Smooth muscle cell (in vitro differentiated cells): ENCODE measurements around the gene UBXN7. TPM values are rescaled to one million over a fixed set of nuclear protein-coding genes. Genes with fewer than 3 reads are reported as not detected.

Source experiments
- DNase-seq: peaks from one replicate; lab custom pipeline; 2025; ENCODE audit not compliant: unreplicated experiment; lab: John Stamatoyannopoulos, UW
- H2AFZ ChIP-seq: fragments of 200-600 bp; sonication (generic); 2 replicates; pipeline ENCODE4 v1.6.0; 2016; ENCODE audit warnings: antibody characterized with exemption, low read depth, mild to moderate bottlenecking
- H3F3A ChIP-seq: fragments of 200-600 bp; sonication (generic); 2 replicates; pipeline ENCODE4 v1.6.0; 2017; ENCODE audit warnings: antibody characterized with exemption, low read depth
- H3K27ac ChIP-seq: fragments of 200-600 bp; sonication (generic); 2 replicates; pipeline ENCODE4 v1.5.1; 2016; ENCODE audit warnings: low read depth, mild to moderate bottlenecking
- H3K27me3 ChIP-seq: fragments of 200-600 bp; sonication (generic); 2 replicates; pipeline ENCODE4 v1.6.1; 2016; ENCODE audit warnings: low read depth, mild to moderate bottlenecking
- H3K36me3 ChIP-seq: fragments of 200-600 bp; sonication (generic); 2 replicates; pipeline ENCODE4 v1.5.1; 2016; ENCODE audit warnings: low read depth
- H3K4me1 ChIP-seq: fragments of 200-600 bp; sonication (generic); 2 replicates; pipeline ENCODE4 v1.5.1; 2016; ENCODE audit warnings: low read depth
- H3K4me2 ChIP-seq: fragments of 200-600 bp; sonication (generic); 2 replicates; pipeline ENCODE4 v1.6.0; 2016; ENCODE audit warnings: mild to moderate bottlenecking
- H3K4me3 ChIP-seq: fragments of 200-600 bp; sonication (generic); 2 replicates; pipeline ENCODE4 v1.5.1; 2016; ENCODE audit warnings: mild to moderate bottlenecking
- H3K79me2 ChIP-seq: fragments of 200-600 bp; sonication (generic); 2 replicates; pipeline ENCODE4 v1.6.0; 2016; ENCODE audit warnings: low read depth, mild to moderate bottlenecking
- H3K9ac ChIP-seq: fragments of 200-600 bp; sonication (generic); 2 replicates; pipeline ENCODE4 v1.6.0; 2016; ENCODE audit warnings: low read depth
- H3K9me3 ChIP-seq: fragments of 200-600 bp; sonication (generic); replicated peaks from 2 replicates; pipeline ENCODE4 v1.5.1; 2016; ENCODE audit warnings: low read depth
- H4K20me1 ChIP-seq: fragments of 200-600 bp; sonication (generic); 2 replicates; pipeline ENCODE4 v1.6.0; 2016; ENCODE audit warnings: low read depth
- CTCF ChIP-seq: fragments of 200-600 bp; sonication (generic); IDR thresholded peaks from 2 replicates; pipeline ENCODE4 v1.5.1; 2017; ENCODE audit warnings: borderline replicate concordance, mild to moderate bottlenecking, antibody characterized with exemption; ENCODE audit not compliant: insufficient read depth, poor library complexity, severe bottlenecking
- WGBS: methylation state at CpG from one replicate; pipeline ENCODE4 v1.1.7; 2016; ENCODE audit warnings: low lambda C conversion rate; 5-methylcytosine and 5-hydroxymethylcytosine counted together
- polyA plus RNA-seq: library from polyadenylated mRNA; unstranded; fragments of >200 nt; fragmentation: Nextera tagmentation; extraction: Ambion mirVana; gene quantifications from 2 replicates; pipeline ENCODE4 v1.2.1, GENCODE V29; 2016
- small RNA-seq: library from RNA; depleted of rRNA; stranded (forward); fragments of <200 nt; gene quantifications from one replicate; pipeline ENCODE3, GENCODE V24; 2014
- total RNA-seq: library from RNA; depleted of rRNA; stranded (reverse); fragments of >200 nt; gene quantifications from 2 replicates; pipeline ENCODE4 v1.2.3, GENCODE V29; 2014

The UBXN7 gene
- total and polyA plus RNA-seq, 2 experiments from 2014 or later, result 26.7 to 32.2 TPM

DNA sequence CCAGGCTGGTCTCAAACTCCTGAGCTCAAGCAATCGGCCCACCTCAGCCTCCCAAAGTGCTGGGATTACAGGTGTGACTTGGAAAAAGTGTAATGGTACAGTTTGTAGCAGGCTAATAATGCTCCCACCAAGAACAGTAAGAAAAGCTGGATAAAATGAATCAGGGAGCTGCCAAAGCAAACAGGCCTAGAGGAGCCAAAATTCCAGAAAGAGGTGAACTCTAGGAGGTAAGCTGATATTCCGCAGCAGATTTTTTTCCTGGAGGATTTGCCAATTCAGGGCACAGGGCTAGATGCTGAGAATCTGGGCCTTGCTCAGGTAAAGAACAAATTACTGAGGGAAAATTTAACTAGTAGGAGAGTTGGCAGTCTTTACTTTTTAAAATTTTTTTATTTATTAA lies 133.7 kb downstream of the UBXN7 start:
- H3K4me3 ChIP-seq, result no peak overlapping the region
- TF ChIP-seq CTCF, result no peak
- no peak overlapping the region for H3K9ac ChIP-seq
- no peak for DNase-seq
- no peaks in the 10 kb centered on the region for H3K9me3 ChIP-seq
- no peak overlapping the region for H3K27ac ChIP-seq
- no peaks in the 10 kb centered on the region for H4K20me1 ChIP-seq
- H3K36me3 ChIP-seq, result no peaks in the 10 kb centered on the region
- H3K4me2 ChIP-seq, result no peak overlapping the region
- no peaks in the 10 kb centered on the region for H3F3A ChIP-seq
- H3K79me2 ChIP-seq, result no peaks in the 10 kb centered on the region
- no peaks in the 10 kb centered on the region for H3K27me3 ChIP-seq
- WGBS, result 96% methylated on average over 2 of the region's 2 CpGs
- no peaks in the 10 kb centered on the region for H3K4me1 ChIP-seq
- H2AFZ ChIP-seq, result no peak overlapping the region

Small RNA genes lying within 50 kb of the gene (small RNA-seq; reads per million reads assigned to genes)
- gene AC069257.2 (not detected), gene AC083822.1 (not detected), gene AC117490.1 (not detected), gene RN7SL434P (not detected), gene RN7SL738P (not detected), gene RNU6-1279P (not detected), gene RNU6-910P (not detected)

Other genes with a start within 250 kb of the UBXN7 start
- not detected in 2 replicates for gene ZDHHC19, start 221.0 kb downstream of the UBXN7 start, total RNA-seq
- gene ZDHHC19, start 221.0 kb downstream of the UBXN7 start, polyA plus RNA-seq, result 0.13 TPM in 1 of 2 replicates, not detected in the other
- not detected in 2 replicates for gene SLC51A, start 215.9 kb downstream of the UBXN7 start, total RNA-seq
- 1.8 and 6.5 TPM in 2 replicates for gene SLC51A, start 215.9 kb downstream of the UBXN7 start, polyA plus RNA-seq
- gene PCYT1A, start 144.7 kb downstream of the UBXN7 start, total RNA-seq, result 58.3 and 68.3 TPM in 2 replicates
- 19.7 and 23.1 TPM in 2 replicates for gene PCYT1A, start 144.7 kb downstream of the UBXN7 start, polyA plus RNA-seq
- 12.5 and 24.5 TPM in 2 replicates for gene DYNLT2B, start 114.2 kb downstream of the UBXN7 start, total RNA-seq
- 22.8 and 34.2 TPM in 2 replicates for gene DYNLT2B, start 114.2 kb downstream of the UBXN7 start, polyA plus RNA-seq
- 1.3 TPM in 1 of 2 replicates, not detected in the other for gene TM4SF19, start 94.0 kb downstream of the UBXN7 start, total RNA-seq
- not detected in 2 replicates for gene TM4SF19, start 94.0 kb downstream of the UBXN7 start, polyA plus RNA-seq
- 25.6 and 25.9 TPM in 2 replicates for gene RNF168, start 71.3 kb upstream of the UBXN7 start, total RNA-seq
- 8.1 and 9.1 TPM in 2 replicates for gene RNF168, start 71.3 kb upstream of the UBXN7 start, polyA plus RNA-seq
- not detected in 2 replicates for gene SMCO1, start 82.9 kb upstream of the UBXN7 start, total RNA-seq
- gene SMCO1, start 82.9 kb upstream of the UBXN7 start, polyA plus RNA-seq, result not detected in 2 replicates
- 6.3 and 7.9 TPM in 2 replicates for gene WDR53, start 136.1 kb upstream of the UBXN7 start, total RNA-seq
- 11.5 and 13.5 TPM in 2 replicates for gene WDR53, start 136.1 kb upstream of the UBXN7 start, polyA plus RNA-seq
- gene FBXO45, start 136.2 kb upstream of the UBXN7 start, total RNA-seq, result 13.1 and 14.4 TPM in 2 replicates
- gene FBXO45, start 136.2 kb upstream of the UBXN7 start, polyA plus RNA-seq, result 5.8 and 7.2 TPM in 2 replicates
- 0.45 TPM in 1 of 2 replicates, not detected in the other for gene NRROS, start 207.3 kb upstream of the UBXN7 start, total RNA-seq
- not detected in 2 replicates for gene NRROS, start 207.3 kb upstream of the UBXN7 start, polyA plus RNA-seq